Tibial artery (tissue), 4 donors: ENCODE measurements around the gene FSTL4.

Source experiments
- DNase-seq, 2 donors: peaks; one replicate each; pipeline ENCODE4 v3.0.0-alpha.2; 2019
- H3K27ac ChIP-seq, 2 donors: fragments of 200-600 bp; sonication (generic) in 1 of 2; 1 replicate in 1 of 2; 2 replicates in 1 of 2; pipeline ENCODE4 v1.5.1; 2018 to 2019; ENCODE audit warnings: mild to moderate bottlenecking in 1 of 2
- H3K27me3 ChIP-seq, 2 donors: fragments of 200-600 bp; sonication (generic) in 1 of 2; one replicate each; pipeline versions ENCODE4 v1.5.1 to v1.6.0; 2016 to 2019
- H3K36me3 ChIP-seq, 3 donors: fragments of 200-600 bp; sonication (generic) in 2 of 3; one replicate each; pipeline ENCODE4 v1.5.1; 2016 to 2019; ENCODE audit warnings: mild to moderate bottlenecking in 2 of 3
- H3K4me1 ChIP-seq, 4 donors: fragments of 200-600 bp; sonication (generic) in 2 of 4; 1 replicate in 3 of 4; 2 replicates in 1 of 4; pipeline ENCODE4 v1.5.1; 2016 to 2019
- H3K4me3 ChIP-seq, 2 donors: fragments of 200-600 bp; sonication (generic) in 1 of 2; 1 replicate in 1 of 2; 2 replicates in 1 of 2; pipeline ENCODE4 v1.5.1; 2018 to 2019; ENCODE audit warnings: mild to moderate bottlenecking in 2 of 2
- H3K9me3 ChIP-seq, 3 donors: fragments of 200-600 bp; sonication (generic) in 1 of 3; one replicate each; pipeline ENCODE4 v1.5.1; 2016 to 2019
- CTCF ChIP-seq, 2 experiments: fragments of 200-600 bp in 1 of 2; fragments of 450-650 bp in 1 of 2; IDR thresholded peaks; one replicate each; pipeline ENCODE4 v1.5.1; 2017 to 2019; ENCODE audit warnings: antibody characterized with exemption in 2 of 2, mild to moderate bottlenecking in 1 of 2, moderate library complexity in 1 of 2
- intact Hi-C: fragments of 100-400 bp; cut with DNase I; formaldehyde crosslinking; loops from one replicate; pipeline ENCODE4 v1.15.0; 2023; ENCODE audit warnings: low total_unique reads

FSTL4 gene

GRCh38 chr5:133155326-133155969 lies 456.9 kb downstream of the FSTL4 start:
- TF ChIP-seq CTCF (IDR thresholded peaks at IDR 0.05): no peak
- DNase-seq: no peak
- Histone ChIP-seq H3K9me3 (no peaks in the 10 kb centered on the region), H3K27ac (no peak overlapping the region), H3K36me3 (no peaks in the 10 kb centered on the region), H3K4me3 (no peak overlapping the region), H3K4me1 (no peaks in the 10 kb centered on the region), H3K27me3 (no peaks in the 10 kb centered on the region)
- intact Hi-C loops: no loop called here

GRCh38 chr5:133154274-133155075 lies 457.9 kb downstream of the FSTL4 start:
- no peaks in the 10 kb centered on the region for H3K36me3 ChIP-seq
- DNase-seq: no peak
- no peak overlapping the region for H3K4me3 ChIP-seq
- H3K9me3 ChIP-seq: no peaks in the 10 kb centered on the region
- no peak overlapping the region for H3K27ac ChIP-seq
- H3K27me3 ChIP-seq: no peaks in the 10 kb centered on the region
- no peak for TF ChIP-seq CTCF (IDR thresholded peaks at IDR 0.05)
- no peaks in the 10 kb centered on the region for H3K4me1 ChIP-seq
- intact Hi-C loops: no loop called here

GRCh38 chr5:133150909-133151544 lies 461.3 kb downstream of the FSTL4 start:
- H3K4me1 ChIP-seq: no peaks in the 10 kb centered on the region
- H3K36me3 ChIP-seq: no peaks in the 10 kb centered on the region
- DNase-seq: no peak
- no peak for TF ChIP-seq CTCF (IDR thresholded peaks at IDR 0.05)
- H3K4me3 ChIP-seq: no peak overlapping the region
- no peaks in the 10 kb centered on the region for H3K27me3 ChIP-seq
- no peaks in the 10 kb centered on the region for H3K9me3 ChIP-seq
- intact Hi-C loops: no loop called here
- H3K27ac ChIP-seq: no peak overlapping the region

GRCh38 chr5:133149345-133149744 lies 463.0 kb downstream of the FSTL4 start:
- intact Hi-C loops: no loop called here
- DNase-seq: no peak
- Histone ChIP-seq H3K4me3 (no peak overlapping the region), H3K4me1 (no peaks in the 10 kb centered on the region), H3K36me3 (no peaks in the 10 kb centered on the region), H3K27me3 (no peaks in the 10 kb centered on the region), H3K9me3 (no peaks in the 10 kb centered on the region), H3K27ac (no peak overlapping the region)
- TF ChIP-seq CTCF (IDR thresholded peaks at IDR 0.05): no peak

GRCh38 chr5:133147815-133148567 lies 464.4 kb downstream of the FSTL4 start:
- Histone ChIP-seq H3K4me1 (no peaks in the 10 kb centered on the region), H3K27me3 (no peaks in the 10 kb centered on the region), H3K27ac (no peak overlapping the region), H3K4me3 (no peak overlapping the region), H3K36me3 (no peaks in the 10 kb centered on the region), H3K9me3 (no peaks in the 10 kb centered on the region)
- intact Hi-C loops: no loop called here
- TF ChIP-seq CTCF (IDR thresholded peaks at IDR 0.05): no peak
- no peak for DNase-seq
